MM.1S (cell line): Measurements from ENCODE around the gene OSGIN1.

ENCODE experiments used
- DNase-seq: peaks from one replicate; pipeline ENCODE4 v3.0.0-alpha.2; 2015
- H2AFZ ChIP-seq: fragments of 300-600 bp; sonication (generic); 2 replicates; pipeline ENCODE4 v1.6.0; 2016; ENCODE audit warnings: antibody characterized with exemption, low read length
- H3F3A ChIP-seq: fragments of 300-600 bp; sonication (generic); 2 replicates; pipeline ENCODE4 v1.6.1; 2016; ENCODE audit warnings: mild to moderate bottlenecking, antibody characterized with exemption, low read length, moderate library complexity, mixed read lengths; ENCODE audit not compliant: insufficient read depth
- H3K27ac ChIP-seq: fragments of 300-600 bp; sonication (generic); 2 replicates; pipeline ENCODE4 v1.5.1; 2016; ENCODE audit warnings: mild to moderate bottlenecking, low read length
- H3K27me3 ChIP-seq: fragments of 300-600 bp; sonication (generic); replicated peaks from 2 replicates; pipeline ENCODE4 v1.6.0; 2016; ENCODE audit warnings: low read length; ENCODE audit not compliant: insufficient read depth
- H3K36me3 ChIP-seq: fragments of 300-600 bp; sonication (generic); replicated peaks from 2 replicates; pipeline ENCODE4 v1.6.1; 2016; ENCODE audit warnings: mild to moderate bottlenecking, low read length, mixed read lengths; ENCODE audit not compliant: insufficient read depth
- H3K4me1 ChIP-seq: fragments of 300-600 bp; sonication (generic); 2 replicates; pipeline ENCODE4 v1.6.1; 2016; ENCODE audit warnings: low read length, mixed read lengths
- H3K4me2 ChIP-seq: fragments of 300-600 bp; sonication (generic); 2 replicates; pipeline ENCODE4 v1.6.0; 2016; ENCODE audit warnings: low read depth, low read length
- H3K4me3 ChIP-seq: fragments of 300-600 bp; sonication (generic); 2 replicates; pipeline ENCODE4 v1.5.1; 2016; ENCODE audit warnings: low read length, mixed read lengths
- H3K79me2 ChIP-seq: fragments of 300-600 bp; sonication (generic); 2 replicates; pipeline ENCODE4 v1.6.1; 2016; ENCODE audit warnings: mixed run types, low read length, mixed read lengths
- H3K9ac ChIP-seq: fragments of 300-600 bp; sonication (generic); 2 replicates; pipeline ENCODE4 v1.6.1; 2016; ENCODE audit warnings: low read length, mixed read lengths
- H3K9me2 ChIP-seq: fragments of 300-600 bp; sonication (generic); replicated peaks from 2 replicates; pipeline ENCODE4 v1.6.1; 2016; ENCODE audit warnings: mild to moderate bottlenecking, low read length, mixed read lengths; ENCODE audit not compliant: insufficient read depth
- H3K9me3 ChIP-seq: fragments of 300-600 bp; sonication (generic); replicated peaks from 2 replicates; pipeline ENCODE4 v1.6.1; 2016; ENCODE audit warnings: mild to moderate bottlenecking, low read length, mixed read lengths; ENCODE audit not compliant: insufficient read depth
- H4K20me1 ChIP-seq: fragments of 300-600 bp; sonication (generic); 2 replicates; pipeline ENCODE4 v1.6.1; 2016; ENCODE audit warnings: mild to moderate bottlenecking, low read length, moderate library complexity, mixed read lengths; ENCODE audit not compliant: insufficient read depth
- CTCF ChIP-seq: fragments of 300-600 bp; sonication (generic); IDR thresholded peaks from 2 replicates; pipeline ENCODE4 v1.5.1; 2016; ENCODE audit warnings: antibody characterized with exemption, low read length, mixed read lengths
- EZH2 ChIP-seq: fragments of 300-600 bp; sonication (generic); optimal IDR thresholded peaks from 2 replicates; pipeline ENCODE3; 2017; ENCODE audit warnings: low read depth, mild to moderate bottlenecking, antibody characterized with exemption, low read length, mixed read lengths
- EZH2phosphoT487 ChIP-seq: fragments of 300-600 bp; sonication (generic); IDR thresholded peaks from 2 replicates; pipeline ENCODE4 v1.6.1; 2018; ENCODE audit warnings: antibody characterized with exemption, low read length

Gene OSGIN1

GRCh38 chr16:83970430-83970815 is 17.4 kb downstream of the OSGIN1 start:
- Histone ChIP-seq H3F3A (no peaks in the 10 kb centered on the region), H3K4me3 (no peak overlapping the region), H3K27me3 (peaks cover 17% of the 10 kb centered on the region), H3K9me2 (no peaks in the 10 kb centered on the region), H3K27ac (no peak overlapping the region), H3K9me3 (no peaks in the 10 kb centered on the region), H4K20me1 (no peaks in the 10 kb centered on the region), H3K4me2 (no peak overlapping the region), H3K36me3 (no peaks in the 10 kb centered on the region), H2AFZ (no peak overlapping the region), H3K9ac (no peak overlapping the region), H3K79me2 (no peaks in the 10 kb centered on the region), H3K4me1 (no peaks in the 10 kb centered on the region)
- DNase-seq: no peak
- TF ChIP-seq EZH2 (no peak), EZH2phosphoT487 (no peak), CTCF (no peak)

GRCh38 chr16:83971165-83972130 is 18.4 kb downstream of the OSGIN1 start:
- Histone ChIP-seq H3K9me2 (no peaks in the 10 kb centered on the region), H3K36me3 (no peaks in the 10 kb centered on the region), H4K20me1 (no peaks in the 10 kb centered on the region), H3F3A (no peaks in the 10 kb centered on the region), H3K9me3 (no peaks in the 10 kb centered on the region), H3K27me3 (peaks cover 17% of the 10 kb centered on the region), H3K79me2 (no peaks in the 10 kb centered on the region), H3K9ac (no peak overlapping the region), H3K27ac (no peak overlapping the region), H2AFZ (no peak overlapping the region), H3K4me2 (no peak overlapping the region), H3K4me1 (no peaks in the 10 kb centered on the region), H3K4me3 (no peak overlapping the region)
- no peak for DNase-seq
- TF ChIP-seq EZH2 (no peak), CTCF (no peak), EZH2phosphoT487 (no peak)

- no peak for DNase-seq
- no peak for TF ChIP-seq CTCF
- H2AFZ ChIP-seq: no peak overlapping the region
- H3K27me3 ChIP-seq: peaks cover 17% of the 10 kb centered on the region
- H4K20me1 ChIP-seq: no peaks in the 10 kb centered on the region
- H3K4me3 ChIP-seq: no peak overlapping the region
- no peaks in the 10 kb centered on the region for H3K79me2 ChIP-seq
- no peaks in the 10 kb centered on the region for H3K4me1 ChIP-seq
- no peaks in the 10 kb centered on the region for H3K36me3 ChIP-seq
- H3K4me2 ChIP-seq: no peak overlapping the region
- no peaks in the 10 kb centered on the region for H3K9me2 ChIP-seq
- no peak overlapping the region for H3K27ac ChIP-seq
- no peaks in the 10 kb centered on the region for H3K9me3 ChIP-seq
- H3F3A ChIP-seq: no peaks in the 10 kb centered on the region
- no peak overlapping the region for H3K9ac ChIP-seq
Measured at GRCh38 chr16:83972256-83973008, 19.4 kb downstream of the OSGIN1 start.
